ENCODE results near the gene GNL3. TPM values are rescaled to one million over a fixed set of nuclear protein-coding genes. Genes with fewer than 3 reads are reported as not detected.
"Not testable (repeated sequence)": the region's sequence is repeated elsewhere in the genome, so short reads cannot be mapped to it uniquely, and the experiment has no call there.

The GNL3 gene
- total and polyA plus RNA-seq, 2 of the 8 experiments (the other 6 are each of a cell fraction or from before 2014, with no cell fraction given), result 45.5 to 184 TPM

DNA sequence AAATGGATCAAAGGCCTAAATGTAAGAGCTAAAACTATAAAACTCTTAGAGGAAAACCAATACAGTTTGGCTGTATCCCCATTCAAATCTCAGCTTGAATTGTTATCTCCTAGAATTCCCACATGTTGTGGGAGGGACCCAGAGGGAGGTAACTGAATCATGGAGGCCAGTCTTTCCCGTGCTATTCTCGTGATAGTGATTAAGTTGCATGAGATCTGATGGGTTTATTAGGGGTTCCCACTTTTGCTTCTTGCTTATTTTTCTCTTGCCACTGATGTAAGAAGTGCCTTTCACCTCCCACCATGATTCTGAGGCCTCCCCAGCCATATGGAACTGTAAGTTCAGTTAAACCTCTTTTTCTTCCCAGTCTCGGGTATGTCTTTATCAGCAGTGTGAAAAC, 9.6 kb upstream of the GNL3 start:
- not testable (repeated sequence) for H3K18ac ChIP-seq (ENCODE audit: extremely low read depth, low read length); H2BK12ac ChIP-seq (ENCODE audit: low read depth, low read length); H4K91ac ChIP-seq (replicated peaks; ENCODE audit: insufficient read length, low read length); H3K4me1 ChIP-seq (replicated peaks in 1 of 4; ENCODE audit: control insufficient read depth in 3 of 4, insufficient read depth in 4 of 4, low read length in 3 of 4); H2AFZ ChIP-seq (ENCODE audit: low read length); H2AK5ac ChIP-seq (ENCODE audit: low read depth, low read length); H3K79me1 ChIP-seq (ENCODE audit: low read depth, low read length); H3K4me3 ChIP-seq (ENCODE audit: extremely low read depth in 1 of 4, insufficient read depth in 2 of 4, low read depth in 3 of 4, low read length in 4 of 4); H4K20me1 ChIP-seq (replicated peaks in 1 of 2; ENCODE audit: control insufficient read depth in 1 of 2, insufficient read depth in 2 of 2, low read length in 2 of 2); H3K23ac ChIP-seq (ENCODE audit: insufficient read length); H3K4me2 ChIP-seq (ENCODE audit: insufficient read depth in 1 of 2, low read depth in 2 of 2, low read length in 2 of 2); H3K23me2 ChIP-seq (ENCODE audit: low read depth, low read length); H2BK5ac ChIP-seq (ENCODE audit: low read depth, low read length); H3K27ac ChIP-seq (ENCODE audit: low read depth, low read length); H3K9me3 ChIP-seq (ENCODE audit: insufficient read depth in 2 of 2, low read depth in 1 of 2, low read length in 1 of 2); H3K27me3 ChIP-seq (replicated peaks in 1 of 4; ENCODE audit: control insufficient read depth in 3 of 4, extremely low read depth in 1 of 4, insufficient read depth in 3 of 4, low read length in 3 of 4); H2BK120ac ChIP-seq (replicated peaks; ENCODE audit: low read depth, low read length); H2BK20ac ChIP-seq (ENCODE audit: low read length); H3K56ac ChIP-seq (replicated peaks; ENCODE audit: insufficient read length, low read depth, low read length); H4K8ac ChIP-seq (ENCODE audit: extremely low read depth, insufficient read depth, low read length); H2BK15ac ChIP-seq (ENCODE audit: low read length); H3K9ac ChIP-seq (replicated peaks in 1 of 4; ENCODE audit: extremely low read depth in 1 of 4, low read depth in 3 of 4, low read length in 3 of 4); H4K5ac ChIP-seq (ENCODE audit: insufficient read length, low read depth, low read length); H3K14ac ChIP-seq (ENCODE audit: insufficient read length); FAIRE-seq; H3K4ac ChIP-seq (replicated peaks; ENCODE audit: insufficient read length, low read depth, low read length); DNase-seq (ENCODE audit: low read depth in 1 of 2, low spot score in 2 of 2)
- CTCF ChIA-PET (ENCODE audit: partially characterized antibody), result interaction anchor here (0.7 kb wide), 1 partner anchor 232 kb away, joined by 3 read pairs; no protein-coding TSS in a partner anchor
- peaks cover 15 to 44% (median 31%) of the 10 kb centered on the region in 4 experiments for H3K36me3 ChIP-seq (ENCODE audit: control insufficient read depth in 2 of 4, insufficient read depth in 4 of 4, low read length in 3 of 4)
- 94% methylated on average over 3 of the region's 3 CpGs; no CpG with 5 or more reads in 1 of the 2 experiments for WGBS, 2 experiments (ENCODE audit: extremely low coverage in 1 of 2, insufficient coverage in 1 of 2, insufficient read length in 1 of 2, insufficient replicate concordance in 2 of 2, low coverage in 1 of 2, low lambda C conversion rate in 2 of 2, missing lambda C conversion rate in 1 of 2)
- POLR2A ChIA-PET (ENCODE audit: partially characterized antibody), result interaction anchor here (1.6 kb wide), 2 partner anchors 10 to 17 kb away, joined by 3 to 7 read pairs; partner anchors contain the start of genes GNL3 and PBRM1
- H3K79me2 ChIP-seq (ENCODE audit: control insufficient read depth in 1 of 2, insufficient read depth in 2 of 2, low read length in 2 of 2), result peaks cover 0 to 15% of the 10 kb centered on the region in 2 experiments; a peak in 3 of 4 replicates

Data from H1 (cell line).